Measurements from ENCODE around the gene RAB21.
A peak's percentile ranks its signal among the peaks of the same experiment; 100 is the strongest.

GRCh38 chr12:71754461-71755145, at the start of gene RAB21:
- TF ChIP-seq, protein P1, sequence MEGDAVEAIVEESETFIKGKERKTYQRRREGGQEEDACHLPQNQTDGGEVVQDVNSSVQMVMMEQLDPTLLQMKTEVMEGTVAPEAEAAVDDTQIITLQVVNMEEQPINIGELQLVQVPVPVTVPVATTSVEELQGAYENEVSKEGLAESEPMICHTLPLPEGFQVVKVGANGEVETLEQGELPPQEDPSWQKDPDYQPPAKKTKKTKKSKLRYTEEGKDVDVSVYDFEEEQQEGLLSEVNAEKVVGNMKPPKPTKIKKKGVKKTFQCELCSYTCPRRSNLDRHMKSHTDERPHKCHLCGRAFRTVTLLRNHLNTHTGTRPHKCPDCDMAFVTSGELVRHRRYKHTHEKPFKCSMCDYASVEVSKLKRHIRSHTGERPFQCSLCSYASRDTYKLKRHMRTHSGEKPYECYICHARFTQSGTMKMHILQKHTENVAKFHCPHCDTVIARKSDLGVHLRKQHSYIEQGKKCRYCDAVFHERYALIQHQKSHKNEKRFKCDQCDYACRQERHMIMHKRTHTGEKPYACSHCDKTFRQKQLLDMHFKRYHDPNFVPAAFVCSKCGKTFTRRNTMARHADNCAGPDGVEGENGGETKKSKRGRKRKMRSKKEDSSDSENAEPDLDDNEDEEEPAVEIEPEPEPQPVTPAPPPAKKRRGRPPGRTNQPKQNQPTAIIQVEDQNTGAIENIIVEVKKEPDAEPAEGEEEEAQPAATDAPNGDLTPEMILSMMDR (IDR thresholded peaks at IDR 0.05), result peak in 3 of 4 experiments; percentile 40 to 63 (median 43)
- peak; percentile 84 to 93 for TF ChIP-seq POLR2A (IDR thresholded peaks at IDR 0.05)
- peak; percentile 99 for TF ChIP-seq POLR2AphosphoS5 (IDR thresholded peaks at IDR 0.05)
- TF ChIP-seq EP300 (IDR thresholded peaks at IDR 0.05), result peak in 1 of 4 donors; percentile 18

All from sigmoid colon (tissue), 4 donors.